Measurements from ENCODE around the gene FAM180A. TPM values are rescaled to one million over a fixed set of nuclear protein-coding genes. Genes with fewer than 3 reads are reported as not detected.

FAM180A gene
- polyA plus RNA-seq, 1 donor (not counting 4 experiments of a cell fraction or from before 2014, with no cell fraction given) = 0.73 TPM

DNA sequence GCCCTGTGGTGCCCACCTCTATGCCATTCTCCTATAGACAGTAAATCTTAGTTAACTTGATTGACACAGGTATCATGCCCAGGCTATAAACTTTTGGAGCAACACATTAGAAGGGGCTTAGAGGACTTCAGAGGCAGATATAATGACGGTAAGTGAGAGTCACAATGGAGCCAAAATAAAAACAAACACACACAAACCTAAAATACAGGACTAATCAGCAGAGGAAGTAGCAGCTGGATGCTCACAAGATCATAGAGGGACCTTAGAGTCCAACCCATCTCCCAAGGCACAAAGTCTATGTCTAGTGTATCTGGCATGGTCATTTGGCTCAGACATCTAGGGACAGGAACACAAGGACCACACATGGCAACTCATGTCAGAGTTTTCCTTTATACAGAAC is 32.9 kb downstream of the FAM180A start:
- DNase-seq (ENCODE audit: low read depth, low spot score) (no peak), FAIRE-seq (no peak)
- H3K27me3 ChIP-seq (ENCODE audit: control insufficient read depth, extremely low read depth, insufficient read depth, low read length) = no peaks in the 10 kb centered on the region
- no peak overlapping the region for H3K9ac ChIP-seq (ENCODE audit: control insufficient read depth, extremely low read depth, insufficient read depth, low read length)
- no peaks in the 10 kb centered on the region for H3K9me3 ChIP-seq (ENCODE audit: control insufficient read depth, low read depth, low read length)
- H2AFZ ChIP-seq (ENCODE audit: control insufficient read depth, low read length) = no peak overlapping the region
- no peaks in the 10 kb centered on the region for H3K36me3 ChIP-seq (ENCODE audit: control insufficient read depth in 2 of 2, extremely low read depth in 1 of 2, insufficient read depth in 2 of 2, low read length in 2 of 2)
- H4K20me1 ChIP-seq (ENCODE audit: control insufficient read depth, extremely low read depth, insufficient read depth, low read length) = no peaks in the 10 kb centered on the region
- no peak overlapping the region for H3K4me2 ChIP-seq (ENCODE audit: control insufficient read depth, extremely low read depth, insufficient read depth, low read depth, low read length)
- no peak overlapping the region for H3K4me3 ChIP-seq (ENCODE audit: control insufficient read depth in 2 of 3, extremely low read depth in 1 of 3, insufficient read depth in 2 of 3, low read depth in 1 of 3, low read length in 3 of 3)
- H3K79me2 ChIP-seq (ENCODE audit: control insufficient read depth, insufficient read depth, low read length) = no peaks in the 10 kb centered on the region
- H3K27ac ChIP-seq (ENCODE audit: control insufficient read depth, insufficient read depth, low read length) = no peak overlapping the region
- dilution Hi-C loops (cut with MboI; ENCODE audit: extremely low pct_ligation_motif_present, low sequenced_read_pairs) = no loop called here
- H3K9me1 ChIP-seq (ENCODE audit: control insufficient read depth, extremely low read depth, insufficient read depth, low read length) = no peaks in the 10 kb centered on the region
- TF ChIP-seq, protein P1, sequence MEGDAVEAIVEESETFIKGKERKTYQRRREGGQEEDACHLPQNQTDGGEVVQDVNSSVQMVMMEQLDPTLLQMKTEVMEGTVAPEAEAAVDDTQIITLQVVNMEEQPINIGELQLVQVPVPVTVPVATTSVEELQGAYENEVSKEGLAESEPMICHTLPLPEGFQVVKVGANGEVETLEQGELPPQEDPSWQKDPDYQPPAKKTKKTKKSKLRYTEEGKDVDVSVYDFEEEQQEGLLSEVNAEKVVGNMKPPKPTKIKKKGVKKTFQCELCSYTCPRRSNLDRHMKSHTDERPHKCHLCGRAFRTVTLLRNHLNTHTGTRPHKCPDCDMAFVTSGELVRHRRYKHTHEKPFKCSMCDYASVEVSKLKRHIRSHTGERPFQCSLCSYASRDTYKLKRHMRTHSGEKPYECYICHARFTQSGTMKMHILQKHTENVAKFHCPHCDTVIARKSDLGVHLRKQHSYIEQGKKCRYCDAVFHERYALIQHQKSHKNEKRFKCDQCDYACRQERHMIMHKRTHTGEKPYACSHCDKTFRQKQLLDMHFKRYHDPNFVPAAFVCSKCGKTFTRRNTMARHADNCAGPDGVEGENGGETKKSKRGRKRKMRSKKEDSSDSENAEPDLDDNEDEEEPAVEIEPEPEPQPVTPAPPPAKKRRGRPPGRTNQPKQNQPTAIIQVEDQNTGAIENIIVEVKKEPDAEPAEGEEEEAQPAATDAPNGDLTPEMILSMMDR (optimal IDR thresholded peaks at IDR 0.05 in 1 of 3, IDR thresholded peaks at IDR 0.05 in 1 of 3, conservative IDR thresholded peaks at IDR 0.05 in 1 of 3; ENCODE audit: extremely low read depth in 1 of 3, insufficient read depth in 2 of 3, low read length in 3 of 3) = no peak
- no peak for TF ChIP-seq EZH2 (IDR thresholded peaks at IDR 0.05; ENCODE audit: low read length)
- H3K4me1 ChIP-seq (ENCODE audit: control insufficient read depth, extremely low read depth, insufficient read depth, low read length) = peaks cover 24% of the 10 kb centered on the region

DNA sequence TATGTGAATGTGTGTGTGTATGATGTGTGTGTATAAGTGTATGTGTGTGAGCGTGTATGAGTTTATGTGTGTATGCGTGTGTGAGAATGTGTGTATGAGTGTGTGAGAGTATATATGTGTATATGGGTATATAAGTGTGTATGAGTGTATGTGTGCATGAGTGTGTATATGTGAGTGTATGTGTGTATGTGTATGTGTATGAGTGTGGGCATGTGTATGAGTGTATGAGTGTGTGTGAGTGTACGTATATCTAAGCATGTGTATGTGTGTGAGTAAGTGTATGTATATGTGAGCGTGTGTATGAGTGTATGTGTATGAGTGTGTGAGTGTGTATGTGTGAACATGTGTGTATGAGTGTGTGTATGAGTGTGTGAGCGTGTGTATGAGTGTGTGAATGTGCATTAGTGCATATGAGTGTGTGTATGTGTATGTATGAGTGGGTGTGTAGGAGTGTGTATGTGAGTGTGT is 33.5 kb downstream of the FAM180A start:
- no peak overlapping the region for H3K4me2 ChIP-seq (ENCODE audit: control insufficient read depth, extremely low read depth, insufficient read depth, low read depth, low read length)
- no peak overlapping the region for H3K27ac ChIP-seq (ENCODE audit: control insufficient read depth, insufficient read depth, low read length)
- H3K9me1 ChIP-seq (ENCODE audit: control insufficient read depth, extremely low read depth, insufficient read depth, low read length) = no peaks in the 10 kb centered on the region

GRCh38 chr7:135714534-135715009 is 34.0 kb downstream of the FAM180A start:
- Histone ChIP-seq H3K9me3 (ENCODE audit: control insufficient read depth, low read depth, low read length) (no peaks in the 10 kb centered on the region), H3K36me3 (ENCODE audit: control insufficient read depth in 2 of 2, extremely low read depth in 1 of 2, insufficient read depth in 2 of 2, low read length in 2 of 2) (no peaks in the 10 kb centered on the region), H3K79me2 (ENCODE audit: control insufficient read depth, insufficient read depth, low read length) (no peaks in the 10 kb centered on the region), H4K20me1 (ENCODE audit: control insufficient read depth, extremely low read depth, insufficient read depth, low read length) (no peaks in the 10 kb centered on the region), H3K27me3 (ENCODE audit: control insufficient read depth, extremely low read depth, insufficient read depth, low read length) (no peaks in the 10 kb centered on the region), H3K4me2 (ENCODE audit: control insufficient read depth, extremely low read depth, insufficient read depth, low read depth, low read length) (peak overlapping the region; percentile 27), H3K9ac (ENCODE audit: control insufficient read depth, extremely low read depth, insufficient read depth, low read length) (no peak overlapping the region), H3K9me1 (ENCODE audit: control insufficient read depth, extremely low read depth, insufficient read depth, low read length) (no peaks in the 10 kb centered on the region), H2AFZ (ENCODE audit: control insufficient read depth, low read length) (no peak overlapping the region), H3K4me1 (ENCODE audit: control insufficient read depth, extremely low read depth, insufficient read depth, low read length) (peaks cover 24% of the 10 kb centered on the region), H3K27ac (ENCODE audit: control insufficient read depth, insufficient read depth, low read length) (no peak overlapping the region), H3K4me3 (ENCODE audit: control insufficient read depth in 2 of 3, extremely low read depth in 1 of 3, insufficient read depth in 2 of 3, low read depth in 1 of 3, low read length in 3 of 3) (no peak overlapping the region)
- TF ChIP-seq, protein P1 (optimal IDR thresholded peaks at IDR 0.05 in 1 of 3, IDR thresholded peaks at IDR 0.05 in 1 of 3, conservative IDR thresholded peaks at IDR 0.05 in 1 of 3; ENCODE audit: extremely low read depth in 1 of 3, insufficient read depth in 2 of 3, low read length in 3 of 3) = no peak
- no peak for TF ChIP-seq EZH2 (IDR thresholded peaks at IDR 0.05; ENCODE audit: low read length)
- DNase-seq (ENCODE audit: low read depth, low spot score) (no peak), FAIRE-seq (no peak)
- dilution Hi-C loops (cut with MboI; ENCODE audit: extremely low pct_ligation_motif_present, low sequenced_read_pairs) = no loop called here

More for the DNA sequence above, 33.5 kb downstream of the FAM180A start:
- H2AFZ ChIP-seq (ENCODE audit: control insufficient read depth, low read length) = no peak overlapping the region
- no peaks in the 10 kb centered on the region for H3K27me3 ChIP-seq (ENCODE audit: control insufficient read depth, extremely low read depth, insufficient read depth, low read length)
- H3K9ac ChIP-seq (ENCODE audit: control insufficient read depth, extremely low read depth, insufficient read depth, low read length) = no peak overlapping the region
- DNase-seq (ENCODE audit: low read depth, low spot score) (no peak), FAIRE-seq (no peak)
- H3K4me1 ChIP-seq (ENCODE audit: control insufficient read depth, extremely low read depth, insufficient read depth, low read length) = peaks cover 24% of the 10 kb centered on the region
- no peaks in the 10 kb centered on the region for H3K9me3 ChIP-seq (ENCODE audit: control insufficient read depth, low read depth, low read length)
- TF ChIP-seq EZH2 (IDR thresholded peaks at IDR 0.05; ENCODE audit: low read length) = no peak
- dilution Hi-C loops (cut with MboI; ENCODE audit: extremely low pct_ligation_motif_present, low sequenced_read_pairs) = no loop called here
- no peaks in the 10 kb centered on the region for H3K79me2 ChIP-seq (ENCODE audit: control insufficient read depth, insufficient read depth, low read length)
- no peaks in the 10 kb centered on the region for H3K36me3 ChIP-seq (ENCODE audit: control insufficient read depth in 2 of 2, extremely low read depth in 1 of 2, insufficient read depth in 2 of 2, low read length in 2 of 2)
- H4K20me1 ChIP-seq (ENCODE audit: control insufficient read depth, extremely low read depth, insufficient read depth, low read length) = no peaks in the 10 kb centered on the region
- H3K4me3 ChIP-seq (ENCODE audit: control insufficient read depth in 2 of 3, extremely low read depth in 1 of 3, insufficient read depth in 2 of 3, low read depth in 1 of 3, low read length in 3 of 3) = no peak overlapping the region

Measured in keratinocyte (primary cell).